AG10803 (cell line): Measurements from ENCODE around the gene SLC2A8.

Experiments
- DNase-seq: peaks from one replicate; pipeline ENCODE4 v3.0.0; 2010; ENCODE audit warnings: low read depth
- H3K4me3 ChIP-seq: 2 replicates; pipeline ENCODE4 v1.5.1; 2011; ENCODE audit warnings: mild to moderate bottlenecking, low read length, control low read depth
- TF ChIP-seq, protein P1 (sequence below): conservative IDR thresholded peaks from 2 replicates; pipeline ENCODE4 v1.5.1; 2011; ENCODE audit warnings: mild to moderate bottlenecking, low read length, control low read depth, inconsistent platforms

SLC2A8 gene

DNA sequence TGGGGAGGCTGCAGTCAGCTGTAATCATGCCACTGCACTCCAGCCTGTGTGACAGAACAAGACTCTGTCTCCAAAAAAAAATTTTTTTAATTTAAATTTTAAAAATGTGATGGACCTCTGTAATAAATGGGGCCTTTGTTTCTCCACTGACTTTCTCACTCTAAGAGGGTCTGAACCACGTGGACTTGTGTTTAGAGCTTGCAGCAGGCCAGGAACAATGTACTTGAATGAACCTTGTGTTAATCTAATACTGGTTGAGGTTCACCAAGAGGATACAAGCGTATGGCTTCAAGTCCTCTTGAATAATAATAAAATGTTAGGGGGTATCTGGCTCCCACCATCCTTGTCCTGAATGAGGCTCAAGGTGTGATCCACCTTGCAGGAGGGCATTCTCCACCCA lies 14.4 kb upstream of the SLC2A8 start:
- no peak overlapping the region for H3K4me3 ChIP-seq
- DNase-seq = no peak
- TF ChIP-seq, protein P1, sequence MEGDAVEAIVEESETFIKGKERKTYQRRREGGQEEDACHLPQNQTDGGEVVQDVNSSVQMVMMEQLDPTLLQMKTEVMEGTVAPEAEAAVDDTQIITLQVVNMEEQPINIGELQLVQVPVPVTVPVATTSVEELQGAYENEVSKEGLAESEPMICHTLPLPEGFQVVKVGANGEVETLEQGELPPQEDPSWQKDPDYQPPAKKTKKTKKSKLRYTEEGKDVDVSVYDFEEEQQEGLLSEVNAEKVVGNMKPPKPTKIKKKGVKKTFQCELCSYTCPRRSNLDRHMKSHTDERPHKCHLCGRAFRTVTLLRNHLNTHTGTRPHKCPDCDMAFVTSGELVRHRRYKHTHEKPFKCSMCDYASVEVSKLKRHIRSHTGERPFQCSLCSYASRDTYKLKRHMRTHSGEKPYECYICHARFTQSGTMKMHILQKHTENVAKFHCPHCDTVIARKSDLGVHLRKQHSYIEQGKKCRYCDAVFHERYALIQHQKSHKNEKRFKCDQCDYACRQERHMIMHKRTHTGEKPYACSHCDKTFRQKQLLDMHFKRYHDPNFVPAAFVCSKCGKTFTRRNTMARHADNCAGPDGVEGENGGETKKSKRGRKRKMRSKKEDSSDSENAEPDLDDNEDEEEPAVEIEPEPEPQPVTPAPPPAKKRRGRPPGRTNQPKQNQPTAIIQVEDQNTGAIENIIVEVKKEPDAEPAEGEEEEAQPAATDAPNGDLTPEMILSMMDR = no peak

DNA sequence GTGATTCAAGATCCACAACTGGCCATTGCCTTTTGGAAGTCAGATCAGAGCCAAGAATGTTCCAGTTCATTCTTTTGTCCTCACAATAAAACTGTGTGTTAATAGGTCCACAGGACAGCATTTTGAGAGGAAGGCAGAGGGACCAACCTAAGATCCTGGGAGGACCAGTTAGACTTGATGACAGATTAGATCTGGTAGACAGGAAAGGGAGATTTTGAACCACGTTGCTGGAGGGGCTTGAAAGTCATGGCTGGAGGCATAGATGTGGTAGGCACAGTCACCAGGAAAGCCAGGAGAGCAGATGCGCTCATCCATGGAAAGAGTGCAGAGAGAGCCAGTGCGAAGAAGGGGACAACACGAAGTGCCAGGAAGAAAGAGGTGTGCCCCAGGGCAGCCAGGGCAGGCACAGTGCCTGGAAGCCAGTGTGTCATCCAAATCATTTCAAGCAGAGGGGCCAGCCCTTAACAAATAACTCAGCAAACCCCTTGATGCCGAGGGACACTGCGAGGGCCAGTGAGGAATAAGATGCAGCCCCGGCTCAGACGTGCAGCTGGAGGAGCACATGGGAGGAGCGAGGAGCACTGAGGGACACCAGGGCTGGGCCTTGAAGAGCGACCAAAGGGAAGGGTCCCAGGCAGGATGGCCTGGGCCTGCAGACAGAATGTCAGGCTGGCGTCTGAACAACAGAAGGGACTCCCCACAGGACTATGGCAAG lies 12.8 kb upstream of the SLC2A8 start:
- TF ChIP-seq, protein P1 = no peak
- DNase-seq = no peak

DNA sequence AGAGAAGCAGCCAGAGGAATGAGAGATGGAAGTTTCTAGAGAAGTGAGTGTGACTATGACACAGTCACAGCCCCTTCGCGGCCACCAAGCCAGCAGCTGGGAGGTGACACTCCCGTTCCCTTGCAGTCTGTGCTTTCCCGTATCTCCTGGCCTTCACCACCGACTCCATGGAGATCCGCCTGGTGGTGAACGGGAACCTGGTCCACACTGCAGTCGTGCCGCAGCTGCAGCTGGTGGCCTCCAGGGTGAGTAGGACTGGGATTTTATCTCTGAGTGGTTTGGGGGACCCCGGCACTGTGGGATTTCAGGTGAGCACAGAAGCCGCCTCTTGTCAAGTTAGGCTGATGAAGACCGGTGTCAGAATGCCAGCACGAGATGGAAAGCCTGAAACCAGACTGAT lies 12.1 kb upstream of the SLC2A8 start:
- DNase-seq = no peak
- TF ChIP-seq, protein P1 = no peak
- no peak overlapping the region for H3K4me3 ChIP-seq

More for the DNA sequence above, 12.8 kb upstream of the SLC2A8 start:
- no peak overlapping the region for H3K4me3 ChIP-seq

DNA sequence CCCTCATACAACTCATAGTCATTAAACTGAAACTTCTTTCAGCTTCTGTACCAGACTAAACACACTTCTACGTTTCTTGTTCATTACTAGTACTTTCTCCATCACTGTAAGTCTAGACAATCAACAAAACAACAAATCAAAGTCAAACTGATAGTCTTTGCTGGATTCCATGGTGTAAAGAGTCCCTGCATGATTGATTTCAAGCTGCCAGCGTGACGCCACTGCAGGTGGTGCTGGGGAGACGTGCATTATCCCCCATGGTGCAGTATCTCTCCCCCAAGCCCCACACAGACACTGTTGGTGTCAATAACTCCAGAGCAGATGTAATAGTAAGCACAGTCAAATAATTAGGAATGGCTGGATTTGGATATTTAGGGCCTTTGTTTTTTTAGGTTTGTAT lies 10.7 kb upstream of the SLC2A8 start:
- H3K4me3 ChIP-seq = no peak overlapping the region
- TF ChIP-seq, protein P1 = no peak
- no peak for DNase-seq

DNA sequence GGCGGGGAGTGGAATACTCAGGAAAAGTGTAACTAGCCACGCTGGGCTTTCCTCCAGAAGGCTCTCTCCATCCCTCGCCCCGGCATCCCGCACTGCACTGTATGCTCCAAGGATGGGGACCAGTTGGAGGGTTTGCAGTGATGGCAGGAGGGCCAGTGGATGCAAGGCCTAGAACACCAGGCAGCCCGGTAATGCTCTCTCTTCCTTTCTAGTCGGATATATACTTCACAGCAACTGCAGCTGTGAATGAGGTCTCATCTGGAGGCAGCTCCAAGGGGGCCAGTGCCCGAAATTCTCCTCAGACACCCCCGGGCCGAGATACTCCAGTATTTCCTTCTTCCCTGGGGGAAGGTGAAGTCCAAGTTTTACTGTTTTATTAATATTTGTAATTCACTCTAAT lies 10.0 kb upstream of the SLC2A8 start:
- no peak overlapping the region for H3K4me3 ChIP-seq
- no peak for DNase-seq
- TF ChIP-seq, protein P1 = no peak

DNA sequence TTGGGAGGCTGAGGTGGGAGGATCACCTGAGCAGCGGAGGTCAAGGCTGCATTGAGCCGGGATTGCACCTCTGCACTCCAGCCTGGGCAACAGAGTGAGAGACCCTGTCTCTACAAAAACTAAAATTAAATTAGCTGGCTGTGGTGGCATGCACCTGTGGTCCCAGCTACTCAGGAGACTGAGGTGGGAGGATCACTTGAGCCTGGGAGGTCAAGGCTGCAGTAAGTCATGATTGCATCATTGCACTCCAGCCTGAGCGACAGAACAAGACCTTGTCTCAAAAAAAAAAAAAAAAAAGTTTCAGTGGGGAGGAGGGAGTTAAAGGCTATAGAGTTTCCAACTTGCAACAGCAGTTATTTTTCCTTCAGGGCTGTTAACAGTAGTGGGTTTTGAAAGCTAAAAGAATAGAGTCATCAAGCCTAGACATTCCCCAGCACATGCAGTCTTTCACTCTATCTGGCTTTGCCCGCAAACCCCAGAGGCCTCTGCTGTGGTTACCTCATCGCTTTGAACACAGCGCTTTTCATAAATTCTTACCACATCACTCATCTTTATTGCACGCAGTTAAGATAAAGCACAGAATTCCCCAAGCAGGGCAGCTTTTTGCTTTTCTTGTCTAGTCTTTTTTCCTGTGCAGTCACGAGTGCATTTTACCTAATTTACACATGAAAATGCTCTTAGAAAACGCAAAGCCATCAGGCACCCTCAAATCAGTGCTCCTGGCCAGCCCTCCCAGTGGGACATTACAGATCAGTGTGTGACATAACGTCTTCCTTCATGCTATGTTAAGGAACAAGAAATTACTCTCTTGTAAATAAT lies 8.7 kb upstream of the SLC2A8 start:
- no peak overlapping the region for H3K4me3 ChIP-seq
- TF ChIP-seq, protein P1 = no peak
- DNase-seq = peak; percentile 94

DNA sequence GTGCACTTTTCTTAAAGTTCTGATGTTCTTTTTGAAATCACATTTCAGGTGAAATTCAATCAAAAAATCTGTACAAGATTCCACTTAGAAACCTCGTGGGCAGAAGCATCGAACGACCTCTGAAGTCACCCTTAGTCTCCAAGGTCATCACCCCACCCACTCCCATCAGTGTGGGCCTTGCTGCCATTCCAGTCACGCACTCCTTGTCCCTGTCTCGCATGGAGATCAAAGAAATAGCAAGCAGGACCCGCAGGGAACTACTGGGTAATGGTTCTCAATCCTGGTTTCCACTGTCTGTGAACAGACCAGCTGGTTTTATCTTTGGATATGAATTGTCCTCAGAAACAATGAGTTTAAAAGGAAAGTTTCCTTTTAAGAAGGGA lies 8.1 kb upstream of the SLC2A8 start:
- DNase-seq = no peak
- TF ChIP-seq, protein P1 = no peak
- no peak overlapping the region for H3K4me3 ChIP-seq
